HG02678 (cell line): ENCODE data around the gene LAIR2.
"Not testable (repeated sequence)": the region's sequence is repeated elsewhere in the genome, so short reads cannot be mapped to it uniquely, and the experiment has no call there.

Experiments
- ATAC-seq: cut with Tn5 transposase; IDR thresholded peaks from one replicate; pipeline ENCODE4 v1.9.1; 2021; ENCODE audit warnings: mild to moderate bottlenecking, moderate library complexity; ENCODE audit not compliant: unreplicated experiment

The LAIR2 gene

GRCh38 chr19:54464044-54464629 lies 38.5 kb upstream of the LAIR2 start:
- peak; percentile 46 for ATAC-seq

DNA sequence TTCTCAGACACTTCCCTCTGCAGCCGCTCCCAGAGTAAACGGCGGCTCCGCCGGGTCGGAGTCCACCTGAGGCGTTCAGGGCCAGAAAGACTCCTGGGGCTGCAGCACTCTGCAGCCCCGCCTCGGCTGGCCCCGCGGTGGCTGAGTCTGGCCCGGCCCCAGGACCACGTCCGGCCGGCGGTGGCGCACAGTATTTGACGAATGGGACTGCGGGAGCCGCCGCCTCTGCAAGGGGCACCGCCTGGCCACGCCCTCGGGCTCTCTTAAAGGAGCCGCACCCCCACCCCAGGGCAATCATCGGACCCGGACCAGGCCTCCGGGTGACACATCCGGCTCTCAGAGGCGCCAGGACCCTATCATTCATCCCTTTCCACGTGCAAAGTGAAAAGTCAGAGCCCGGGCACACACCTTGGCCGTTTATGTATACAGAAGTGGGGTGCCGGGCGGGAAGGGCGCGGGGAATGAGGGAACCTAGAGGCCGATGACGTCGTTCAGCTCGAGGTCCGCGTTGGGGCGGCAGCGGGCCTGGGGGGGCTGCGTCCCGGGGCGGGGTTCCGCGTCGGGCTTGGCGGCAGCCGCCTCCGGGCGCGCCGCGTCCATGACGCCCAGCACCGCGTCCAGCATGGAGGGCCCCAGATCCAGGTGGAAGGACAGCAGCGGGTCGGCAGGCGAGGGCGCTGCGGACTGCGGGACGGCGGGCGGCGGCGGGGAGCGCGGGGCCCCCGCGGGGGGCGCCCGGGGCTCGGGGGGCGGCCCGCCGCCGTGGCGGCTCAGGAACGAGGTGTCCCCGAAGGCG lies 37.8 kb upstream of the LAIR2 start:
- peak; percentile 48 for ATAC-seq

DNA sequence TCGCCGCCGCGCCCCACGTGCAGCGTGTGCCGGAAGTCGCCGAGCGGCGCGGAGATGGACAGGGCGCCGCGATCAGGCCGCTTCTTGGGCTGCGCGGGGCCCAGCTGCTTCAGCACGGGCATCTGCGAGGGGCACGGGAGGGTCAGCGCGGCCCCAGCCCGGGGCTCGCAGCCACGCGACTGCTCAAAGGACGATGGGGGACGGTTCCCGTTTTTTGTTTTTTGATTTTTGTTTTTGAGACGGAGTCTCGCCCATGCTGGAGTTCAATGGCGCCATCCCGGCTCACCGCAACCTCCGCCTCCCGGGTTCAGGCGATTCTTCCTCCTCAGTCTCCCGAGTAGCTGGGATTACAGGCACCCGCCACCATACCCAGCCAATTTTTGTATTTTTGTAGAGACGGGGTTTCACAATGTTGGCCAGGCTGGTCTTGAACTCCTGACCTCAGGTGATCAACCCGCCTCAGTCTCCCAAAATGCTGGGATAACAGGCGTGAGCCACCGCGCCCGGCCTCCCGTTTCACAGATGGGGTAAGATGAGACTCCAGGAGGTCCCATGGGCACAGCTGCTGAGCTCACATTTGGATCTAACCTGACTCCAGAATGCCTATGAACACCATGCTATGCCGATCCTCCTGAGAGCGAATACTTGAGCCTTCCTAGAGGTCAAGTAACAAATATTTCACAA lies 37.1 kb upstream of the LAIR2 start:
- ATAC-seq: no peak

DNA sequence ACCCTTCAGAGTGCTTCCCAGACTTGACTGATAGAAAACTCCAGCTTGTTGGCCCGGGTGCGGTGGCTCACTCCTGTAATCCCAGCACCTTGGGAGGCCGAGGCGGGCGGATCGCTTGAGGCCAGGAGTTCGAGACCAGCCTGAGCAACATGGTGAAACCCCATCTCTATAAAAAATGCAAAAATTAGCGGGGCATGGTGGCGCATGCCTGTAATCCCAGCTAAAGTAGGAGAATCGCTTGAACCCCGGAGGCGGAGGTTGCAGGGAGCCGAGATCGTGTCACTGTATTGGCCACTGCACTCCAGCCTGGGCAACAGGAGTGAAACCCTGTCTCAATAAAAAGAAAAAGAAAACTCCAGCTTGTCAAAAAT lies 36.5 kb upstream of the LAIR2 start:
- ATAC-seq: not testable (repeated sequence)

- ATAC-seq: no peak
These were observed 33.1 kb upstream of the LAIR2 start for GRCh38 chr19:54469496-54469934.

GRCh38 chr19:54470276-54470887 lies 32.2 kb upstream of the LAIR2 start:
- ATAC-seq: no peak

DNA sequence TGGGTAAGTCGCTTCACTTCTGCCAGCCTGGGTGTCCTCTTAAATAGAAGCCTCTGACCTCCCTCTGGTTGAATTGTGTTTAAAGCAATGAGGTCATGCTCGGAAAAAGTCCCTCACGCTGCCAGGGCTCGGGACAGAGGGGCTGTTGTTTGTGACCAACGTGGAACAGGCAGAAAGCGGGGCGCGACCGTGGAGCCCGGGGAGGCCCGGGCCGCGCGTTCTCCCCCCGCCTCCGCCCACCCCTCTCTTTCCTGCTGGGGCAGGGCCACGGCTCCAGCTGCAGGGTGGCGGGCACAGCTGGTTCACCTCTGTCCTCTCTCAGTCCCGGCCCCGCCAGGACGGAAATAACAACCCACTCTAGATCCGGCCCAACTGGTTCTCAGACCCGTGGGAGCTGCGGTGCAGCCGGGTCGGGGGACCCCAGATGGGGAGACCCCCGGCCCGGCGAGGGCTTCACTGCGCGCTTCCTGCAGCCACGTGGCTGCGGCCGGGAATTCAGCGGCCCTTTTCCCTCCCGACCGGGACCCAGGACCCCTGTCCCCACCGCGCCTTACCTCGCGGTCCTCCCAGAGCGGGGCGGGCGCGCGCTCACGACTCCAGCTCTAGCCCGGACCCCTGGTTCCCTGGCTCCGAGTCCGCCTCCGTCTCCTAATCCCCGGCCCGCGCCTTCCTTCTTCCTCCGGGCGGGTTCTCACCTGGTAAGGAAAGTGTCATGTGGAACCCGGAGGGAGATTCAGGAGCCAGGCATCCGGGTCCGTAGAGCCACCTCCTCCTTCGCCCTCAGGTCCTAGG lies 31.4 kb upstream of the LAIR2 start:
- ATAC-seq: no peak

DNA sequence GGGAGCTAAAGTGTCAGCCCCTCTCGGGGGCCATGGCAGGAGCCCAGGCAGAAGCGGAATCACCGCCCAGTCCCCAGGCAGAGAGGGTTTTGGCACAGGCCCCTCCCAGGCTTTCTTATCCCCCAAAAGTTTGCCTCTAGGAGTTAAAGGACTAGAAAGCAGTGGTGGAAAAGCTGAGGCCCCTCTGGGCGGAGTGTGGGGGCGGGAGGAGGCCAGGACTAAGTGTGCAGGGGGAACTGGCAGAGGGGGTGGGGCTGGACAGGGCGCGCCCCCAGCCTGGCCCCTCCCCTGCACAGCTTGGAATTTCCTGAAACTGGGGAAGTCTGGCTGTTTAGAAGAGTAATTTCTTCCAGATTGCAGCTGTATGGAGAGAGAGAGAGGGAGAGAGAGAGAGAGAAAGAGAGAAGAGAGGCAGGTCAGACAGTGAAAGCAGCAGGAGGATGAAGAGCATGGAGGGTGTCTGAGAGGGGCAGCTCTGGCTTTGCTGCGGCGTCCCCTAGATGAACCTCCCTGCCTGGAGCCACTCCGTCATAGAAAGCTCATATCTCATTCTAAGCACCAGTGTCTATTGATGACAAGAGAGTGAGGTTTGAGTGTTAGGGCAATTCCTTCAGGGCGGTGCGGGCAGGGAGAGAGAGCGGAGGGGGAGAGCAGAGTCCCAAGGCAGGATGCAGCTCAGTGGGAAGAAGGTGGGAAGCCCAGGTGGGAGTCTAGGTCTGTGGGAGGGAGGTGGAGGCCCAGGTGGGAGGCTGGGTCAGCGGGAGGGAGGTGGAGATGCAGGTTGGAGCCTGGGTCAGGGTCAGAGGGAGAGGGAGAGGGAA lies 29.4 kb upstream of the LAIR2 start, which contains the start of gene CDC42EP5:
Gene CDC42EP5 (minus strand): TSS at position 226 of the 821 bp plus-strand sequence. CDS start 7,749 bp downstream, outside the sequence.
- no peak for ATAC-seq

GRCh38 chr19:54473892-54474372 lies 28.7 kb upstream of the LAIR2 start:
- ATAC-seq: no peak

GRCh38 chr19:54475706-54476105 lies 26.9 kb upstream of the LAIR2 start:
- ATAC-seq: no peak

- ATAC-seq: no peak
These were observed 25.0 kb upstream of the LAIR2 start for GRCh38 chr19:54477650-54478049.

- no peak for ATAC-seq
These were observed 23.9 kb upstream of the LAIR2 start for GRCh38 chr19:54478677-54479266.

DNA sequence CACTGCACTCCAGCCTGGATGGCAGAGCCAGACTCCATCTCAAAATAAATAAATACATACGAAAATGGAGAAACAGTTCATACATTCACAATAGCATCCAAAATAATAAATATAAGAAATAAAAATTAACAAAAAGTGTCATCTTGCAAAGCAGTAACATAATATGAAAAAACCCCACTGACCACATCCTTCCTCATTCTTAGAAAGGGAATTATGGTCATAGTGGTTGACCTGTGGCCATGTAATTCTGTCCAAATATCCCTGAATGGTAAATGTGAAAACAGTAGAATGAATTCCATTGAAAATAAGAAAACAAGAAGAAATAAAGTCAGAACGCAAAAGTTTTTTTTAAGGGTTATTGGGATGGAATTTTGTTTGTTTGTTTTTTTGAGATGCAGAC lies 22.6 kb upstream of the LAIR2 start:
- no peak for ATAC-seq

GRCh38 chr19:54481326-54481930 lies 21.2 kb upstream of the LAIR2 start:
- ATAC-seq: no peak

DNA sequence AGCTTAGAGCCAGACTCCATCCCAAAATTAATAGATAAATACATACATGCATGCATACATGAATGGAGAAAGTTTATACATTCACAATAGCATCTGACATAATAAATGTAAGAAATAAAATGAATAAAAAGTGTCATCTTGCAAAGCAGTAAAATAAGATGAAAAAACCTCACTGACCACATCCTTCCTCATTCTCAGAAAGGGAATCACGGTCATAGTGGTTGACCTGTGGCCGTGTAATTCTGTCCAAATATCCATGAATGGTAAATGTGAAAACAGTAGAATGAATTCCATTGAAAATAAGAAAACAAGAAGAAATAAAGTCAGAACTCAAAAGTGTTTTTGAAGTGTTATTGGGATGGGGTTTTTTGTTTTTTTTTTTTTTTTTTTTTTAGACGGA lies 19.7 kb upstream of the LAIR2 start:
- ATAC-seq: no peak

- no peak for ATAC-seq
These were observed 18.2 kb upstream of the LAIR2 start for GRCh38 chr19:54484451-54484850.

GRCh38 chr19:54485851-54486250 lies 16.8 kb upstream of the LAIR2 start:
- no peak for ATAC-seq

- ATAC-seq: no peak
These were observed 13.3 kb upstream of the LAIR2 start for GRCh38 chr19:54489341-54489740.

DNA sequence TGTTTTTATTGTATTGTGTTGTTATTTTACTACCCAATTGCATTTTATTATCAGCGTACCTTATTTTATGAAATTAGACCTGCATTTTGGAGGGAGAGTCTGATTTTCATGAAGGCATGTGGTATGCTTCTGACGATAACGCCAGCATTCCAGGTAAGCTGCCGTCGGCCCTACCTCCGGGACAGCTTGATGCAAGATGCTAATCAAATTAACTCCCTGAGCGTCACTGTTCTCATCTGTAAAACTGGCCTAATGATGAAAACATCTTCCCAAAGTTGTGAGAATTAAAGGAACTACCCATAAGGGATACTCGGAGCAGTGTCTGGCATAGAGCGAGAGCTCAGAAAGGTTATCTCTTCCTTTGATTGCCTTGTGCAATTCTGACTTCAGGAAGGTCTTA lies 12.9 kb upstream of the LAIR2 start:
- no peak for ATAC-seq
